Vagina (tissue), 2 donors: ENCODE results near the gene OR6X1. TPM values are rescaled to one million over a fixed set of nuclear protein-coding genes. Genes with fewer than 3 reads are reported as not detected.
A peak's percentile ranks its signal among the peaks of the same experiment; 100 is the strongest.
"Not testable (repeated sequence)": the region's sequence is repeated elsewhere in the genome, so short reads cannot be mapped to it uniquely, and the experiment has no call there.

Source experiments
- DNase-seq, 2 donors: peaks; one replicate each; pipeline ENCODE4 v3.0.0-alpha.2; 2017; ENCODE audit errors: extremely low spot score in 2 of 2
- H3K27ac ChIP-seq: fragments of 200-600 bp; sonication (generic); one replicate; pipeline ENCODE4 v1.5.1; 2019
- H3K27me3 ChIP-seq: fragments of 200-600 bp; sonication (generic); one replicate; pipeline ENCODE4 v1.5.1; 2019
- H3K36me3 ChIP-seq, 2 donors: fragments of 200-600 bp; sonication (generic); one replicate each; pipeline ENCODE4 v1.5.1; 2017 to 2019
- H3K4me1 ChIP-seq: fragments of 200-600 bp; sonication (generic); one replicate; pipeline ENCODE4 v1.5.1; 2019
- H3K4me3 ChIP-seq, 2 donors: fragments of 200-600 bp; sonication (generic); 1 replicate in 1 of 2; 2 replicates in 1 of 2; pipeline ENCODE4 v1.5.1; 2016 to 2019
- H3K9me3 ChIP-seq: fragments of 200-600 bp; sonication (generic); one replicate; pipeline ENCODE4 v1.5.1; 2019
- CTCF ChIP-seq, 3 experiments: fragments of 450-650 bp in 2 of 3; fragments of 200-600 bp in 1 of 3; sonication (generic) in 1 of 3; IDR thresholded peaks; one replicate each; pipeline ENCODE4 v1.5.1; 2017 to 2019; ENCODE audit warnings: antibody characterized with exemption in 3 of 3, mild to moderate bottlenecking in 2 of 3, moderate library complexity in 2 of 3
- POLR2A ChIP-seq, 2 donors: fragments of 450-650 bp; IDR thresholded peaks; one replicate each; pipeline ENCODE4 v1.6.1; 2017; ENCODE audit warnings: antibody characterized with exemption in 2 of 2, mild to moderate bottlenecking in 2 of 2, moderate library complexity in 2 of 2
- POLR2AphosphoS5 ChIP-seq, 2 donors: sonication (generic); formaldehyde crosslinking; IDR thresholded peaks; one replicate each; pipeline ENCODE4 v1.9.0; 2017; ENCODE audit warnings: antibody characterized with exemption in 2 of 2, mild to moderate bottlenecking in 2 of 2, low read depth in 1 of 2; ENCODE audit not compliant: insufficient read depth in 1 of 2
- intact Hi-C: fragments of 100-400 bp; cut with DNase I; formaldehyde crosslinking; loops from one replicate; pipeline ENCODE4 v1.15.1; 2023
- small RNA-seq: library from RNA; depleted of rRNA; stranded (forward); fragments of <200 nt; gene quantifications from one replicate; pipeline ENCODE3, GENCODE V24; 2016
- total RNA-seq: library from RNA; depleted of rRNA; stranded (reverse); fragments of >200 nt; gene quantifications from one replicate; pipeline ENCODE4 v1.2.3, GENCODE V29; 2016

The OR6X1 gene
- total RNA-seq, 1 donor from 2014 or later, result not detected

GRCh38 chr11:123718063-123718462 lies 36.3 kb downstream of the OR6X1 start:
- Histone ChIP-seq H3K27ac (no peak overlapping the region), H3K4me1 (no peaks in the 10 kb centered on the region), H3K9me3 (no peaks in the 10 kb centered on the region), H3K4me3 (no peak overlapping the region), H3K36me3 (no peaks in the 10 kb centered on the region), H3K27me3 (no peaks in the 10 kb centered on the region)
- no peak for DNase-seq
- TF ChIP-seq POLR2A (IDR thresholded peaks at IDR 0.05), result no peak
- no peak for TF ChIP-seq CTCF (IDR thresholded peaks at IDR 0.05)
- TF ChIP-seq POLR2AphosphoS5 (IDR thresholded peaks at IDR 0.05; ENCODE audit: insufficient read depth in 1 of 2, low read depth in 1 of 2), result no peak
- intact Hi-C loops, result no loop called here

GRCh38 chr11:123712627-123713026 lies 41.7 kb downstream of the OR6X1 start:
- H3K36me3 ChIP-seq, H3K27me3 ChIP-seq, H3K9me3 ChIP-seq, DNase-seq, intact Hi-C loops, H3K27ac ChIP-seq, H3K4me1 ChIP-seq, H3K4me3 ChIP-seq: not testable (repeated sequence)

DNA sequence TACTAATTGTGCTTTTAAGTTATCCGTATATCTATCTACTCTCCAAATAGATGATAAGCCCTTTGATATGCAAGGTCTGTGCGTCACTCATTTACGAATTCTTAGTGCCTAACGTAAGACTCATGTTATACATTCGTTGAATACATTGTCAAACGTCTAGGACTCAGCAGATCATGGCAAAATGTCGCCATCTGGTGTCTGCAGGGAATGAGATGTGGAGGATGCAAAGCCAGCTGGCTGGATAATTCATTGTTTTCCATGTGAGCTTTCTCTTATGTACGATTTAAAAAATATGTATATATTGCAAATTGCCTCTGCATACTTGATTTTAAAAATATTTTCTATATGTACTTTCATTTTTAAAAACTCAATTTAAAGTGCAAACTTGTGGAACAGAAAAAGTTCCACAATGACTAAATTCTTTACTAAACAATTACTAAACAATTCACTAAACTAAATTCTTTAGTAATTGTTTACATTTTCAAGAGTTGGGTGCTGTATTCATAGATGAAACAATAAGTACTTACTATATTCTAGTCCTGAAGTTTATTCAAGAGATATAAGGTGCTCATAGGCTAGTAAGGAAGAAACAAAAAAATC lies 46.6 kb downstream of the OR6X1 start:
- DNase-seq, result no peak
- H3K27me3 ChIP-seq, result no peaks in the 10 kb centered on the region
- intact Hi-C loops, result no loop called here

GRCh38 chr11:123707206-123707605 lies 47.1 kb downstream of the OR6X1 start:
- Histone ChIP-seq H3K27ac (no peak overlapping the region), H3K36me3 (no peaks in the 10 kb centered on the region), H3K4me1 (no peaks in the 10 kb centered on the region), H3K9me3 (no peaks in the 10 kb centered on the region), H3K27me3 (no peaks in the 10 kb centered on the region), H3K4me3 (no peak overlapping the region)
- no peak for DNase-seq
- no peak for TF ChIP-seq CTCF (IDR thresholded peaks at IDR 0.05)
- no peak for TF ChIP-seq POLR2AphosphoS5 (IDR thresholded peaks at IDR 0.05; ENCODE audit: insufficient read depth in 1 of 2, low read depth in 1 of 2)
- TF ChIP-seq POLR2A (IDR thresholded peaks at IDR 0.05), result no peak
- intact Hi-C loops, result no loop called here

More for the DNA sequence above, 46.6 kb downstream of the OR6X1 start:
- TF ChIP-seq POLR2AphosphoS5 (IDR thresholded peaks at IDR 0.05; ENCODE audit: insufficient read depth in 1 of 2, low read depth in 1 of 2) (no peak), POLR2A (IDR thresholded peaks at IDR 0.05) (no peak), CTCF (IDR thresholded peaks at IDR 0.05) (peak in 2 of 3 experiments; percentile 34 to 38)
- H3K27ac ChIP-seq, result no peak overlapping the region
- no peaks in the 10 kb centered on the region for H3K9me3 ChIP-seq
- no peak overlapping the region for H3K4me3 ChIP-seq
- no peaks in the 10 kb centered on the region for H3K4me1 ChIP-seq
- H3K36me3 ChIP-seq, result no peaks in the 10 kb centered on the region

DNA sequence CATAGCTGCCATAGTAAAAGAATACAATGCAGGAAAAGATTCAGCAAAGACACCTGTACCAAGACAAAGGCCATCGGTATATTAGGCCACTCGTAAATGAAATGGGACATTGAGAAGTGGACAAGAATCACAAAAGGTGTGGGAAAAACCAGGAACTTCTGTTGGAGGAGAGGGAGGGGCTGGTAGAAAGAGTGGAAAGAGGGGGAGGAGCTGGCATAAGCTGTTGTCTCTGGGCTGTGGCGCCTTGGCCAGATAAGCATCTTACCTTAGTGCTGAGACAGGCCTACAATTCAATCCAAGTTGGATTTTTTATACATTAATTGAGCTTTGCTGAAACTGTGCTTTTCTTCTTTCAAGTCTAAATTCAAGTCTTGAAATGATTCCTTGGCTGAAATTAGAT lies 50.0 kb downstream of the OR6X1 start:
- no peaks in the 10 kb centered on the region for H3K27me3 ChIP-seq
- H3K9me3 ChIP-seq, result no peaks in the 10 kb centered on the region
- no peaks in the 10 kb centered on the region for H3K36me3 ChIP-seq
- no peak for DNase-seq
- intact Hi-C loops, result no loop called here
- no peak overlapping the region for H3K4me3 ChIP-seq
- H3K4me1 ChIP-seq, result no peaks in the 10 kb centered on the region
- TF ChIP-seq CTCF (IDR thresholded peaks at IDR 0.05), result no peak
- no peak for TF ChIP-seq POLR2AphosphoS5 (IDR thresholded peaks at IDR 0.05; ENCODE audit: insufficient read depth in 1 of 2, low read depth in 1 of 2)
- TF ChIP-seq POLR2A (IDR thresholded peaks at IDR 0.05), result no peak
- no peak overlapping the region for H3K27ac ChIP-seq

Small RNA genes lying within 50 kb of the gene (small RNA-seq; reads per million reads assigned to genes)
- not detected for gene RNU1-21P

Other genes with a start within 250 kb of the OR6X1 start
- 3.2 TPM for gene SCN3B, start 99.9 kb downstream of the OR6X1 start, total RNA-seq
- gene ZNF202, start 12.9 kb downstream of the OR6X1 start, total RNA-seq, result 9.1 TPM
- gene OR6M1, start 51.8 kb upstream of the OR6X1 start, total RNA-seq, result not detected
- gene TMEM225, start 131.2 kb upstream of the OR6X1 start, total RNA-seq, result not detected
- not detected for gene OR8D4, start 147.6 kb upstream of the OR6X1 start, total RNA-seq
- not detected for gene OR4D5, start 185.1 kb upstream of the OR6X1 start, total RNA-seq
- not detected for gene OR6T1, start 189.3 kb upstream of the OR6X1 start, total RNA-seq
- not detected for gene OR10S1, start 223.3 kb upstream of the OR6X1 start, total RNA-seq
- gene OR10G6, start 240.6 kb upstream of the OR6X1 start, total RNA-seq, result not detected